ENCODE results near the gene KATNAL2.
A peak's percentile ranks its signal among the peaks of the same experiment; 100 is the strongest.

KATNAL2 gene

DNA sequence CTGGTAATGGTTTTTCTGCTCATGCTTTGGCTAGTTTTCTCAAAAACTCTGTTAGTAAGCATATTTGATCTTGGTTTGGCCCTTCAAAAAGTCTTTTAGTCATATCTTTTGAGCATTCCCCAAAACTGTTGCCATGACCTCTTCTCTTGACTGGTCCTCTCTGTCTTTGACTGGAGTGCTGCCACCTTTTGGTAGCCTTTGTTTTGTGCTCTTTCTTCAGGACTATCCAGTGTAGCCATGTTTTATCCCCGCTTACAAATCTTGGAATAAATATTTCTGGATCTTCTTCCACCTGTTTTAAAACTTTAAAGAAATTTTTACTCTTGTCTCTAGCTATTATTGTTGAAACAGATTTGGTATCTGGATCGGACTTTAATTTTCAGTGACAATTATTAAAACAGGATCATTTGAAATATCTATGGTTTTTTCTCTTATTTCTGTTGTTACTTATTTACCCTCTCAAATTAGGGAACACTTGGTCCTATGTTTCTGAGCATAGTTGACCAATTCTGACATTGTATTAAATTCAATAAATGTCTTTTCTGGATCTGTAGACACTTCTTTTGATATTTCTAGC lies 119.0 kb downstream of the KATNAL2 start:
- no peak for DNase-seq

DNA sequence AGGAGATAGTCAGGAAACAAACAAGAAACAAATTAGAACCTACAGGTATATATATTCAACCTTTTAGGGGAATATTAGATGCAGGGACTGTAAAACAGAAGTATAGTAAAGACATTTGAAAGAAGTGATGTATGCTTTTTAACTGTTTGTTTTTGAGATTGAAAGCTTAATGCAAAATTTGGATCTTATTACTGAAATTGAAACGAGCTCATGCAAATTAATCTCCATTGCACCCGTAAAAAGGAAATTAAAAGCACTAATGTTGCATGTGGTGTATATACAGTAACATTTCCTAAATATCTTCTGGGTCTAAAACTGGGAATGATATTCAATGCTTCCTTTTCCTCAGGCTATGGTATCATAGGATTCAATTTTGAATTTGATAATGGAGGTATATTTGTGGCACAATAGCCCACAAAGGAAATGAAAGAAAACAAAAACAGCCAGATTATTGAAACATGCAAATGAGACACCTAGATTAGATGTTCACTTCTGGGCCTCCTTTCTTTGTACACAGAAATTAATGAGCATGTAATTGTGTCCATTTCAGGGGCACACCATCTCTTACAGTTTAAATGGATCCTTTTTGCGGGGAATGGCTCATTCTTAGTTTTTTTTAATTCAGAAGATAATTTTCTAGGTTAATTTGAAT lies 119.7 kb downstream of the KATNAL2 start:
- DNase-seq = no peak

DNA sequence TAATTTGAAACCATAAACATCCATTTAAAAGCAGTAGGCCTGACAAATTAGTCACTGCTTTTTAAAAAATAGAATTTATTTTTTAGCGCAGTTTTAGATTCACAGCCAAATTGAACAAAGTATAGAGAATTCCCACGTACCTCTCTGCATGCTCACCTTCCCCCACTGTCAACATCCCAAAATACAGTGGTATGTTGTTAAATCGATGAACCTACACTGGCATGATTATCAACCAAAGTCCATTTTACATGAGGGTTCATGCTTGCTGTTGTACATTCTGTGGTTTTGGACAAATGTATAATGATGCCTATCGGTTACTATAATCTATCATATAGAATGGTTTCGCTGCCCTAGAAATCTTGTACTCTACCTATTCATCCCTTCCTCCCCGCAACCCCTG lies 123.6 kb downstream of the KATNAL2 start:
- DNase-seq = no peak

DNA sequence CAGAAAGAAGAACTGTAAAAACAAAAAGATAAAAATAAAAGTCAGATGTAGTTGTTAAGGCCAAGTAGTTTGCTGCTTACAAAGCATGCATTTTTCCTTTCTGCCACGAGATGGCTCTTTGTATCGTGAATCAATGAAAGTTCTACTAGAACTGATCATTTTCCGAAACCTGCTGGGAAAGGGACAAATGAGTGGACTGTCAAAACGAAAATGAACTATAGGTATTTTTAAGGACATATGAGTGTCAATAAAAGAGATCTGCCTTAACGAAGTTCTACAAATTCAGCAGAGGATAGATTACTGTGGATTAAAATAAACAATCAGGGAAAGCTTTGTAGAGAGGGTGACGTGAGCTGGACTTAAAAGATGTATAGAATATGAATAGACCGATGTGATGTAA lies 133.1 kb downstream of the KATNAL2 start:
- DNase-seq = peak in 1 of 2 donors; percentile 7

DNA sequence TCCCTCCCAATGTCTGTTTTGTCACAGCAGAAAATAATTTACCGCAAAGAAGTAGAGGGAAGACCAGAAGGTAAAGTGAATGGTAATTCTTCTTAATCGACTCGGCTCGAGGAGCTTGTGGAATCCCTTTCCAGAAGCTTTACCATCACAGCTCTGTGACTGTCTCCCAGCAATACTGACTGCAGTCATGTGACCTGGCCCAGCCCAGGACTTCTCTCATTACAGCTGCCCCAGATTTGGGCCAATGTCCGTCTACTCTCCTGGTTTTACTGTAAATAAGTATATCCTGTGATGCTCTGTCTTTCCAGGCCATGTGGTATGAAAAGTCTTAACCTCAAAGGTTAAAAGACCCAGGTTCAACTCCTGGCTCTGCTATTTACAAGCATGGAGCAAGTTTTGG lies 137.0 kb downstream of the KATNAL2 start:
- DNase-seq = no peak

DNA sequence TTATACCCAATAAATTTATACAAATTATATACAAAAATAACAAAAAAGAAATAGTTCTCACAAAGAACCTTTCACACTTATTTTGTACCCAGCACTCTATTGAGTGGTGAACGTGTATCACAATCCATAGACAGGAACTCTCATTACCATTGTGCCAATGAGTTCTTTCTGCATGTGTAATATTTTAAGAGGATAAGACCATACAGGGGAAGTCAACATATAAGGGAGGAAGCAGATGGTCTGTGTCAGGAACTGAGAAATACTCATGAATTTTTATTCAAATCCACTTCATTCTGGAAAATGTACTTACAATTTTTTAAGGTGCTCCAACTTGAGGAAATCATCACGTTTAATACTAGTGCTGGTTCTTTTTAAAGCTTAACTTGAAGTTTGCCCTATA lies 145.1 kb downstream of the KATNAL2 start:
- DNase-seq = peak in 1 of 2 donors; percentile 53

DNA sequence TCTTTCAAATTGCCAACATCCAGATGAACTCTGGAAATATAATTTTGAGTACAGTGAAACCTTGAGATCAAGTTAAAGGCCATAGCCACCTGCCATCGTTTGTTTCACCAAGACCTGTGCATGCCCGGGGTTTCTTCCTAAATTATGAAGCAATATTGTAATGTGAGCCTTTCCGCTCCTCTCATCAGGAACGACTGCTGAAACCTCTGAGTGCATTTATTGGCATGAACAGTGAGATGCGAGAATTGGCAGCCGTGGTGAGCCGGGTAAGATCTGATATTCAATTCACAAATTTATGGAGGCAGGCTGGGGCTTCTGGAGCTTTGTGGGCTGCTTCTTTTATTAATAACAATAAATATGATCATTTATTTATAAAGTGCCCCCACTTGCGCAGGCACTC lies 145.7 kb downstream of the KATNAL2 start:
- no peak for DNase-seq

DNA sequence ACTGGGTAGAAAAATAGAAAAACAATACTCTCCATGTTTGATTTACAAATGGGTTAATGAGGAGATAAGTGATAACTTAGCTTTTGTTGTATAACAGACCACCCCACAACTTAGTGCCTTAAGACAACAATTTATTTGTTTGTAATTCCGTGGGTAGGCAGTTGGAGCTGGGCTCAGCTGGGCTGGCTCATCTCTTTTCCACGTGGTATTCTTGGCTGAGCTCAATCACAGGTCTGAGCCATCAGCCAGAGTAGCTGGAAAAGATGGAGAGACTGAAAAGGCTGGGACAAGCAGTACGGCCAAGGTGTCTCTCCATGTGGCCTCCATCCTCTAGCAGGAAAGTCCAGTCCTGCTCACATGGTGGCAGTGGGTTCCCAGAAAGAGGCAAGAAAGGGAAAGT lies 150.2 kb downstream of the KATNAL2 start:
- no peak for DNase-seq

DNA sequence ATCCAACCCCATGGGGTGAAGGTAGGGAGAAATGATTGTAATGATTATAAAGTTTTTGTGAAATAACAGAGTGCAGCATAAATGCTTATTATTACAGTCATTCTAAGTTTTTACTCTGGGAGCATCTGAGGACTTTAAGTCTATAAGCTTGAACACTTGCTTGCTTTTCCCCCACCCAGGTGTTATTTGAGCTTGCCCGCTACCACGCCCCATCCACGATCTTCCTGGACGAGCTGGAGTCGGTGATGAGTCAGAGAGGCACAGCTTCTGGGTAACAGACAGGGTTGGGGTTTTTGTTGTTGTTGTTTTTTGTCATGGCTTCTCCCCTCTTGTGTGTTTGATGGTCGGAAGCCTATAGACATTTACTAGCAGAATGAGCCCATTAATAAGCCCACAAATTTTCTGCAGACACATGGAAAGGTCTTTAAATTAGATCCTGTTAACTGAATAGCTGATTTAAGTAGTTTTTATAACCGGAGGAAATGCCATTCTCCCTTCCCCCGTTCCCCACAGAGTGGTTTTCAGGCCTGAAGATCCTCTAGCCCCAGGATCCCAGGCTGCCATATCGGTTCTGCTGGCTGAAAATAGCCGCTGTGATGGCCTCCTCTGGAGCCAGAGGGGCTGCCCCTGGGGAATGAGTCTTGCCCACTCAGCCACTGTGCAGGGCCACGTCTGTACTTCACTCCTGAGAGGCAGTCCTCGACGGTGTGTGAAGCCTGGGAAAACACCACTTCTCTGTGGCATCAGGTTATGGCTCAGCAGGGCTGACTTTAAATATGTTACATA lies 157.9 kb downstream of the KATNAL2 start:
- DNase-seq = no peak

DNA sequence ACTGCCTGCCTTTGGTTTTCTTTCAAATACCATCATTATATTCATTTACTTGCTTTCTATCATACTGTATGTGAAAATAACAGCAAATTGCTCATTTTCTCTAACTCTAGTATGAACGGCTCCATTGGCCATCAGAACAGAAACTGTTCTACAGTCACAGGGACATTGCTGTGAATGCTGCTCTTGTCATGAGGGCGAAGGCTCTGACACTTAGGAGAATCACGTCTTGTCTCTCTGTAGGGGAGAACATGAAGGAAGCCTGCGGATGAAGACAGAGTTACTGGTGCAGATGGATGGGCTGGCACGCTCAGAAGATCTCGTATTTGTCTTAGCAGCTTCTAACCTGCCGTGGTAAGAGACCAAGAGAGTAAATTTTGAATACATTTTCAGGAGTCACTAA lies 159.7 kb downstream of the KATNAL2 start:
- no peak for DNase-seq

DNA sequence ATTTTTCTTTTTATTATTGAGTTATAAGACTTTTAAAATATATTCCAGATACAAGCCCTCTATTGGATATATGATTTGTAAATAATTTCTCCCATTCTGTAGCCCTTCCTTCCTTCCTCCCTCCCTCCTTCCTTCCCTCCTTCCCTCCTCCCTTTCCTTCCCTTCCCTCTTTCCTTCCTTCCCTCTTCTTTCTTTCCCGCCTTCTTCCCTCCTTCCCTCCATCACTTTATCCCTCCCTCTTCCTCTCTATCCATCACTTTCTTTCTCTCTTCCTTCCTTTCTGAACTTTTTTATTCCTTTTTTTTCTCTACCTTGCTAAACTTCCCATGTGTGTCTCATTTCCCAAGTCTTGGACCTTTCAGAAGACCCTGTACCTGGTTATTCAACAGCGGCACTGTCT lies 163.5 kb downstream of the KATNAL2 start:
- DNase-seq = no peak

DNA sequence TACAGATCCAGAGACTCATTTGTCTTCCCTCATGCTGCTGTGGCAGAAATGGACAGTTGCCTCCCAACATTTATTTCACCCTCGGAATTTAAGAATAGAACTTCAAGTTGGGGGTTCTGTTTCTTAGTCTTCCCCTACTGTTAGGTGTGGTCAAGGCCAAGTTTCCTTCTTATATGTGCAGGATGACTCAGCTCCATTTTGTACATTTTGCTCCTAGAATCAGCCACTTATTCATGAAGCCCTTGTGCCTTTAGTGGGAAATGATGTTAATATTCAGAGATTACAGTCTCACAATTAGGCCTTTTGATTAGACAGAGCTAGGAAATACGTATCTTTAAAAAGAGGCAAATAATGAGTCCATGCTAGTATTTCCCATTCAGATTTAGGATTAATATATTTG lies 164.2 kb downstream of the KATNAL2 start:
- DNase-seq = no peak

DNA sequence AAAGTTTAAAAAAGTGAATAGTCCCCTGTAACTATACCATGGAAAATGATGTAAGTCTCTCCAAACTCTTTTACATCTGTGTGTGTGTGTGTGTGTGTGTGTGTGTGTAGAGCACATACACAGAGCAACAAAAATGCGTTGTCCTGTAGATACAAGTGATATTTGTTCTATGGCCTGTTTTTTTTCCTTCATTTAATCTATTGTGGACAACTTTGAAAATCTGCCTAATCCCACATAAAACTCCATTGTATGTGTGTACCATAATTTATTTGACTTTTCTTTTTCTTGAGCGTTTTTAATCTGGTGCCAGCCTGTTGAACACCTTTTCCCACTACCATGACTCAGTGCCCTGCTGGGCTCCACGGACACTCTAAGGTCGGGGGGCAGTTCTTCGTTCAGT lies 170.3 kb downstream of the KATNAL2 start:
- DNase-seq = no peak

DNA sequence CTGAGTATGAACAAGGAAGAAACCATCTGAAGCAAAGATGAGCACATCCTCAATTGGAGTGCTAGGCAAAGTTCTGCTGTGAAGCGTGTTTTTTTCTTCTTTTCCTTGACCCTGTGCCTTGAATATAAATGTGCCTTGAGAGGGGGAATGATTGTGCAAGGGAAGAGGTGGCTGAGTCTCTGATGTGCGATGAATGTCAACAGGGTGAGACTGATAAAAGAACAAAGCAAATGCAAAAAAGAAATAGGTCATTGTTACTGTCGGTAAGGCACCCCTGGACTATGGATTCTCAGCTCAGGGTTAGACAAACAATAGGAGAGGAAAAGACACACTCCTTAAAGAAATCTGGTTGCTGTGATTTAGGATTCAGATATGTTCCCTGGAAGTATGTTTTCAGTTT lies 178.4 kb downstream of the KATNAL2 start:
- DNase-seq = no peak

DNA sequence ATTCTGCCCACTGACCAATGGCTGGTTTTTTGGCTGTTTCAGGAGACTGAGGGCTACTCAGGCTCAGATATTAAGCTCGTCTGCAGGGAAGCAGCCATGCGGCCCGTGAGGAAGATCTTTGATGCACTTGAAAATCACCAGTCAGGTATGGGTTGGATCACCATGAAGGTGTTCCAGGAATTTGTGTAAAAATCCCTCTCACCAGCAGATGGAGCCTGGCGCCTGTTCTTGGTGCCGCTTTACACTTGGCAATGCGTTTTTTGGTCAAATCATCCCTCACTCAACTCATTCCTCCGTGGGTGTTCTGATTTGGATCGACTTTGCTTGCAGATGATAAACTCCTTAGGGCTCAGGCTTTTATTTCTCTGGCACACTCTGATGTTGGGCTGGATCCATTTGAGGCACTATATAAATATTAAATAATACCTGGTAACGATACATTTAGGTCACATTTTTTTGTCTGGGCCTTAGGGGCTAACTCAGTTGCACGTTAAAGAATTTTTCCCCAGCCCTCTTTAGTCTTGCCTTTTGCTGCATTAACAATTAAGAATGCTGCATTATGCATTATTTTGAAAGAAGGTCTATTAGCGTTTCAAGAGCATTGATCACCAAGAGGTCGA lies 182.9 kb downstream of the KATNAL2 start:
- peak in 1 of 2 donors; percentile 1 for DNase-seq

DNA sequence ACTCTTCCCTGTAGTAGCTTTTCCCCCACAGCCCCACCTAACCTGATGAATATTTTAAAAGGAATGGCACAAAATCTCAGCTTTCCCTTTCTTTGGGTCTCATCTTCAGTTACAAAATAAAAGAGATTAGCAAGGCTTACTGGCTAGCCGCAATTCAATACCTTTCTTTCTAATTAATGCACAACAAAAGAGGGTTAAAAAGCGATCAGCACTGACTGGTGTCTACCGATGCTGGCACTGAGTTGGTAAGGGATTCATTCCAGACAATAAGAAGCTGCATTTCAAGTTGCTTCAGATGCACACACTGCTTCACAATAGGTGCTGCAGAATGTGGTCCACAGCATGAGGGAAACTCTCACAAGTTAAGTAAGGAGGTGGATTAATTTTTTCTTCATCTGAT lies 191.0 kb downstream of the KATNAL2 start:
- no peak for DNase-seq

DNA sequence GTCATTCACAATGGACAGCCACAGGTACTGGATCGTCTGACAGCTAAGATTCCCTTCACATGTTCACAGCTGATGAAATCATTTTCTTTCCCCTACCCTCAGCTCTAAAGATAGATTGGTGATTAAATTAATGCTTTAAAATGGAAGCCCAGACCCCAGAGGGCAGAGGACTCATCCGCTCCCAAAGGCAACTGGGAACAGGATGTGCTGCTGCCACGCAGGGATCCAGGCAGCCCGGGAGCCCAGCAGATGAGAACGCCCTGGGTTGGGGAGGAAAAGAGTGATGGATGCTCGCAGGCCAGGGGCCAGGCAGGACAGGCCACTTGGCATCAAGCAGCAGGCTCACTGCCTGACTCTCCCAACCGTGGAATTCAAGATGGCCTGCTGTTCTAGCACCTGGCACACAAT lies 191.6 kb downstream of the KATNAL2 start:
- DNase-seq = no peak

DNA sequence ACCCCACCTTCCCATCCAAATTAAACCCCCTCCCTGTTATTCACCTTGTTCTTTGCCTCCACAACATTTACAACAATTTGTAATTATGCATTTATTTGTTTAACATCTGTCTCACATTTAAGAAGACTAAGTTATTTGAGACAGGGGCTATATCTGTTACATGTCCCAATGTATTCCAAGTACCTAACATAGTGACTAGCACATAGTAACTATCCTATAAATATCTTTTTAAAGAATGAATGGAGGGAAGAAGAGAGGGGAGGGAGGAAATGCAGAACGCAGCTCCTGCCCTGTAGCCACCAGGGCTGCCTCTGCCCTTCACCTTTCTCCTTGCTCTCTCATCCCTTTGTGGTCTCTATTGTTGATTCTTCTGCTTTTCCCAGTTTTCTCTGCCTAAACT lies 192.3 kb downstream of the KATNAL2 start:
- no peak for DNase-seq

DNA sequence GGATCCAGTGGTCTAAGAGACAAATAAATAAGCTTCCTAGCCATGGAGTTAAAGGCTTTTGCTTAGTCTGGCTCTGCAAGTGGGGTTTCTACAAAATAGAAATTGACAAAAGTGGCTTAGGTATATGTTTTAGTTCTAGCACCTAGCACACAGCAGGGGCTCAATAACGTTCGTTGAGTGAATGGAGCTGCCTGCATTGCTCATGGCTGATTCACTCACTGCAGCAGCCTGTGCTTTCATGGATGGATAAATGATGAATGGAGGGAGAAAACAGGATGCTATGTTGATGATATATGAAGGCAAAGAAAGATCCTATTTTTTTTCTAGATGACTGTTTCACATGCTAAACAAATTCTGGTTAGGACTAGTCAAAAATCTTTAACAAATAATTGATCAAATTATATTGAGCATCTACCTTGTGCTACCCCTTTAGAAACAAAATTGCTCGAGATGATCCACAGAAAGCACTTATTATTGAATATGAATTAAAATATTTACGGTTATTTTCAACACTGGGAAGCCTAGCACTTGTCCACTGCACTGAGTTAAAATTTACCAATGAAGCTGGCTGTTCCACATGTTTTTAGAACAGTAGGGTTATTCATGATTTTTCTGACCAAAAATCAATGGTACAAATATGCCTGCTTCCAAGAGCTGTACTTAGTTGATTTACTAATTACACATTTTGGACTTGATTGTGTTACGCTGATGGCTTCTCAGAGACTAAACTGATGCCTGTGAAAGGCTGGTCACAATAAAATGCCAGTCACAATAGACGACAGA lies 193.3 kb downstream of the KATNAL2 start:
- no peak for DNase-seq

DNA sequence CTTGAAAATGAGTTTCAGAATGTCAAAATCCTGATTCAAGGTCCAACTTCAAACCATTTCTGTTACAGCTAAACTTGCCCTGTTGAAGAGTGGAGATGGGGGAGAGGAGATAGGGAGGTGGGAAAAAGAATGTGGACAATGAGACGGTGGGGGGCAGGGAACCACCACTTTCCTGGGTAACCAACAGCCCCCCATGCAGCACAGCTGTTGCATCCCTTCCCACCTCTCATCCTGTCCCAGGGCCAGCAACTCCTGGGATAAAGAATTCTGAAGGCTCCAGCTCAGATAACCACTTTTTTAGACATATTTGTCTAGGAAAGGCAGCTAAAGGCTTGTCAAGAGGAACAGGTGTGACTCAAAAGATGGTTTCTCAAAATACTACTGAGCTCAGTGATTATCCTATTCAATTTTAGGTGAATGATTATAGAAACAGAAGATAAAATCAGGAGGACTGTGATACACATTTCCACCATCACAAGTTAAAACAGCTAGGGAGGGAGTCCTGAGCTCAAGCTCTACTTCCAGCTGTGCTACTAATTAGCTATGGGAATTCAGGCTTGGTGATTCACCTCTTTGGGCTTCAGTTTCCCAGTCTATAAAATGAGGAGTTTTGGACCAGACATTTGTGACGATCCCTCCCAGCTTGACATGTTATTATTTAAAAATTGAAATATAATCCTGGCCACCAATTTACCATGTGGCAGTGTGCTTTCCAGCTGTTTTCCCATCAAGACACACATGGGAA lies 196.6 kb downstream of the KATNAL2 start:
- DNase-seq = no peak

DNA sequence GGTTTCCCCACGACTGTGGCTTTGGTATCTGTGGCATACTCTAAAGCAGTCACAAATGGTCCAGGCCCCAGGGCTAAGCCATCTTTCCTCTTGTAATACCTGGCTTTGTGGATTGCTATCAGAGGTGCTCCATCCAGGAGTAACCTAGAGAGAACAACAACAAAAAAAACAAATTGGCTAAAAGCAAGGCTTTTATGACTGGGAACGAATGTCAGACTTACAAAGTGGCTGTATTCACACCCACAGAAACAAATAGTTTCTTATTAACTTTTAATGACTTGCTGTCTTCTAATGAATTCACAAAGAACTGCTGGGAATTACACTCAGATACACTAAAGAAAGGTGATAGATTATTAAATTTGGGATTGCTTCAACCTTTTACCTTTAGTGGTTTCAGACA lies 197.8 kb downstream of the KATNAL2 start:
- DNase-seq = no peak

DNA sequence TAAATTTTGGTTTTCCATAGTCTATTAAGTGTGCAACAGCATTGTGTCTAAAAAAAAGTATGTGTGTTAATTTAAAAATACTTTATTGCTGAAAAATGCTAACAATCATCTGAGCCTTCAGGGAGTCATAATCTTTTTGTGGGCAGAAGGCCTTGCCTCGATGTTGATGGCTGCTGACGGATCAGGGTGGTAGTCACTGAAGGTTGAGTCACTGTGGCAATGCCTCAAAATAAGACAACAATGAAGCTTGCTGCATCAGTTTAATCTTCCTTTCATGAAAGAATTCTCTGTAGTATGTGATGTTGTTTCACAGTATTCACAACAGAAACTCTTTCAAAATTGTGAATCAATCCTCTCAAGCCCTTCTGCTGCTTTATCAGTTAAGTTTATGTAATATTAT lies 201.6 kb downstream of the KATNAL2 start:
- no peak for DNase-seq
